GM12878 (cell line): ENCODE data around the gene CELF6. TPM values are rescaled to one million over a fixed set of nuclear protein-coding genes. Genes with fewer than 3 reads are reported as not detected.

Experiments
- ATAC-seq: fragments of 200-7000 bp; cut with Tn5 transposase; 3 replicates; pipeline ENCODE4 v1.9.1; 2020; ENCODE audit warnings: mild to moderate bottlenecking, moderate library complexity
- BruUV-seq: library from RNA; stranded (reverse); fragments of 400-500 nt; replicated peaks from 2 replicates; lab custom pipeline; 2021; lab: Mats Ljungman, UMichigan
- CTCF ChIA-PET: fragments of 300-600 bp; sonication (Branson Sonifier 250); formaldehyde crosslinking; extraction: SDS; loops from one replicate; lab custom pipeline; 2021; ENCODE audit warnings: inconsistent platforms; lab: Yijun Ruan, JAX
- POLR2A ChIA-PET: fragments of 350-600 bp; formaldehyde crosslinking; extraction: SDS; loops from one replicate; lab custom pipeline; 2021; ENCODE audit warnings: inconsistent platforms; lab: Charles Lee
- RAD21 ChIA-PET: fragments of 300-600 bp; sonication (Branson Sonifier 250); formaldehyde crosslinking; loops from one replicate; lab custom pipeline; 2023; ENCODE audit warnings: antibody characterized with exemption; ENCODE audit not compliant: unreplicated experiment; lab: Charles Lee
- SMC1A ChIA-PET: fragments of 300-600 bp; sonication (Branson Sonifier 250); formaldehyde crosslinking; loops from one replicate; lab custom pipeline; 2023; ENCODE audit not compliant: unreplicated experiment, uncharacterized antibody; lab: Charles Lee
- DNase-seq: peaks from one replicate; pipeline ENCODE4 v3.0.0-alpha.2; 2011; ENCODE audit warnings: low read depth, low spot score
- FAIRE-seq: peaks from 3 replicates; lab custom pipeline; 2011; peaks lifted over from hg19 to GRCh38; lab: Jason Lieb, UNC
- H2AFZ ChIP-seq: 2 replicates; pipeline ENCODE4 v1.6.0; 2011; ENCODE audit warnings: low read depth, low read length, control low read depth; ENCODE audit not compliant: control insufficient read depth
- H3K27ac ChIP-seq: 2 replicates; pipeline ENCODE4 v1.5.1; 2011; ENCODE audit warnings: control low read depth; ENCODE audit not compliant: control insufficient read depth, insufficient read depth
- H3K27me3 ChIP-seq, 2 experiments: replicated peaks in 1 of 2; 2 replicates each; pipeline versions ENCODE4 v1.6.0 to v1.6.1; 2011; ENCODE audit warnings: low read length in 1 of 2; ENCODE audit not compliant: control insufficient read depth in 2 of 2, insufficient read depth in 2 of 2
- H3K36me3 ChIP-seq, 2 experiments: 2 replicates each; pipeline ENCODE4 v1.5.1; 2011; ENCODE audit warnings: low read length in 1 of 2; ENCODE audit not compliant: control insufficient read depth in 2 of 2, insufficient read depth in 2 of 2
- H3K4me1 ChIP-seq: 2 replicates; pipeline ENCODE4 v1.6.1; 2011; ENCODE audit warnings: mild to moderate bottlenecking, low read length, moderate library complexity, mixed read lengths; ENCODE audit not compliant: control insufficient read depth, insufficient read depth
- H3K4me2 ChIP-seq: 2 replicates; pipeline ENCODE4 v1.6.0; 2011; ENCODE audit warnings: control low read depth; ENCODE audit not compliant: control insufficient read depth, insufficient read depth
- H3K4me3 ChIP-seq: fragments of 200-600 bp; sonication (generic); 2 replicates; pipeline ENCODE4 v1.5.1; 2016
- H3K79me2 ChIP-seq: 2 replicates; pipeline ENCODE4 v1.6.0; 2011; ENCODE audit warnings: low read length; ENCODE audit not compliant: control insufficient read depth, insufficient read depth
- H3K9ac ChIP-seq: 2 replicates; pipeline ENCODE4 v1.8.0; 2011; ENCODE audit warnings: low read length, control low read depth, mixed read lengths; ENCODE audit not compliant: control insufficient read depth, insufficient read depth
- H3K9me3 ChIP-seq: replicated peaks from 3 replicates; pipeline ENCODE4 v1.5.1; 2011; ENCODE audit warnings: mild to moderate bottlenecking, low read length; ENCODE audit not compliant: control insufficient read depth, insufficient read depth
- H4K20me1 ChIP-seq: 2 replicates; pipeline ENCODE4 v1.6.0; 2011; ENCODE audit not compliant: control insufficient read depth, insufficient read depth
- ESRRA ChIP-seq: IDR thresholded peaks from 2 replicates; pipeline ENCODE4 v1.6.1; 2012; ENCODE audit warnings: mild to moderate bottlenecking, low read length, improper control_type of control experiment
- RCOR1 ChIP-seq: conservative IDR thresholded peaks from 2 replicates; pipeline ENCODE4 v1.6.1; 2012; ENCODE audit warnings: low read depth, low read length, improper control_type of control experiment
- SMAD1 ChIP-seq: fragments of 450-650 bp; IDR thresholded peaks from 2 replicates; pipeline ENCODE4 v1.6.1; 2018; ENCODE audit warnings: mild to moderate bottlenecking, low read depth; ENCODE audit not compliant: partially characterized antibody
- SP1 ChIP-seq: IDR thresholded peaks from one replicate; pipeline ENCODE4 v1.6.1; 2011; ENCODE audit warnings: low read depth, low read length
- TCF12 ChIP-seq: IDR thresholded peaks from 2 replicates; pipeline ENCODE4 v1.6.1; 2011; ENCODE audit warnings: low read depth, mild to moderate bottlenecking, low read length
- ZBTB4 ChIP-seq: fragments of 450-650 bp; formaldehyde crosslinking; IDR thresholded peaks from 2 replicates; pipeline ENCODE4 v1.4.0; 2022; ENCODE audit warnings: mild to moderate bottlenecking, moderate library complexity
- WGBS: methylation state at CpG from one replicate; pipeline ENCODE4 v1.1.6; 2016; ENCODE audit warnings: low lambda C conversion rate; ENCODE audit not compliant: insufficient replicate concordance, insufficient coverage; ENCODE audit errors: missing lambda C conversion rate; 5-methylcytosine and 5-hydroxymethylcytosine counted together
- in situ Hi-C: fragments of 300-500 bp; cut with MboI; formaldehyde crosslinking; loops from 9 replicates; pipeline ENCODE4 v1.14.3; 2018; ENCODE audit warnings: mixed read lengths
- intact Hi-C: fragments of 100-400 bp; cut with micrococcal nuclease; formaldehyde crosslinking; loops from one replicate; pipeline ENCODE4 v1.14.2; 2022; ENCODE audit not compliant: unreplicated experiment
- polyA plus RNA-seq, 11 experiments: library from polyadenylated mRNA; depleted of rRNA in 4 of 11; unstranded in 6 of 11; stranded (reverse) in 5 of 11; fragments of >200 nt; fragmentation: Nextera tagmentation in 4 of 11; fragmentation: Illumina TruSeq in 1 of 11; extraction: Ambion mirVana in 4 of 11; extraction: Trizol in 1 of 11; gene quantifications; 1 replicate in 1 of 11; 2 replicates in 10 of 11; pipeline versions ENCODE4 v1.2.1 to v1.2.3, GENCODE V29; 2011 to 2016; ENCODE audit warnings: inconsistent platforms in 2 of 11, missing spikeins in 2 of 11, low read depth in 1 of 11
- total RNA-seq, 4 experiments: library from RNA; depleted of rRNA in 3 of 4; stranded (reverse); fragments of >200 nt in 3 of 4; fragmentation: Illumina TruSeq in 1 of 4; extraction: Trizol in 1 of 4; gene quantifications; 2 replicates each; pipeline versions ENCODE4 v1.2.1 to v1.2.3, GENCODE V29; 2013 to 2021

CELF6 gene
- total and polyA plus RNA-seq, 10 of the 15 experiments (the other 5 are each of a cell fraction or from before 2014, with no cell fraction given), result 0.06 to 0.54 (median 0.23) TPM; not detected in 1

DNA sequence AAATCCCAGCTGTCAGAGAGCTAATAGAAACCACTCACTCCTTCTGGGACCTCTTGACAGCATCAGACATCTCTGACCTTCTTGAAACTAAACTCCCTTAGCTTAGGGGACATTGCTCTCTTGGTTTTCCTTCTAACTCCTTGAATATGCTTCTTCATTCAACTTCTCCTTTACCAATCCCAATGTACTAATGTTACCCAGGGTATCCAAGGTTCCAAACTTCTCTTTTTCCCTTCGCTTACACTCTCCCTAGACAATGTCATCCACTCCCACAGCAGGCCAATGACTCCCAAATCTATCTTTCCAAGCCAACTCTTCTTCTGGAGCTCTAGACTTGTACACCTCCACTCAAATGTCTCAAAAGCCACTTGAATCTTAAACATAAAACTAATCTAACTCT lies 41.2 kb upstream of the CELF6 start:
- no peak overlapping the region for H3K4me2 ChIP-seq
- H3K9me3 ChIP-seq, result no peaks in the 10 kb centered on the region
- POLR2A ChIA-PET, result no interaction called here
- no peaks in the 10 kb centered on the region for H3K27me3 ChIP-seq
- H2AFZ ChIP-seq, result no peak overlapping the region
- WGBS, result 100% methylated on average over 1 of the region's 1 CpG
- H3K4me3 ChIP-seq, result no peak overlapping the region
- no TSS peak for BruUV-seq
- TF ChIP-seq SP1, result no peak
- no peak for TF ChIP-seq ZBTB4 (CRISPR knock-in tag)
- TF ChIP-seq ESRRA, result no peak
- no peak for TF ChIP-seq TCF12
- TF ChIP-seq SMAD1, result no peak
- no peak for TF ChIP-seq RCOR1
- H3K79me2 ChIP-seq, result peaks cover 9% of the 10 kb centered on the region
- intact Hi-C loops (no loop called here), in situ Hi-C loops (no loop called here)
- SMC1A ChIA-PET, result interaction anchor here (1.6 kb wide), 1 partner anchor 28 kb away, joined by 3 read pairs; no protein-coding TSS in a partner anchor
- peaks cover 2 to 7% of the 10 kb centered on the region in 2 experiments for H3K36me3 ChIP-seq
- CTCF ChIA-PET, result interaction anchor here (0.6 to 1.5 kb wide), 3 partner anchors 11 to 138 kb away, joined by 3 to 6 read pairs (median 4); no protein-coding TSS in a partner anchor
- RAD21 ChIA-PET, result no interaction called here
- peaks cover 13% of the 10 kb centered on the region for H3K4me1 ChIP-seq
- ATAC-seq (no peak), DNase-seq (no peak), FAIRE-seq (no peak)
- no peak overlapping the region for H3K27ac ChIP-seq
- no peak overlapping the region for H3K9ac ChIP-seq
- H4K20me1 ChIP-seq, result no peaks in the 10 kb centered on the region
